ENCODE measurements around the gene FOXP2.

FOXP2 gene

GRCh38 chr7:114522081-114522480, 107.5 kb downstream of the FOXP2 start:
- H3K4me3 Mint-ChIP-seq: no peak overlapping the region
- TF ChIP-seq CTCF (IDR thresholded peaks at IDR 0.05): no peak
- H3K9me3 Mint-ChIP-seq: no peaks in the 10 kb centered on the region
- no peak for DNase-seq
- no peak overlapping the region for H3K27ac Mint-ChIP-seq
- peaks cover 4% of the 10 kb centered on the region for H3K27me3 Mint-ChIP-seq (ENCODE audit: low read depth, poor library complexity)
- no peaks in the 10 kb centered on the region for H3K4me1 Mint-ChIP-seq
- no peaks in the 10 kb centered on the region for H3K36me3 Mint-ChIP-seq (ENCODE audit: low read depth)

GRCh38 chr7:114527589-114527988, 113.0 kb downstream of the FOXP2 start:
- TF ChIP-seq CTCF (IDR thresholded peaks at IDR 0.05): no peak
- no peak overlapping the region for H3K4me3 Mint-ChIP-seq
- peaks cover 4% of the 10 kb centered on the region for H3K27me3 Mint-ChIP-seq (ENCODE audit: low read depth, poor library complexity)
- no peak overlapping the region for H3K27ac Mint-ChIP-seq
- peaks cover 6% of the 10 kb centered on the region for H3K4me1 Mint-ChIP-seq
- no peaks in the 10 kb centered on the region for H3K36me3 Mint-ChIP-seq (ENCODE audit: low read depth)
- no peaks in the 10 kb centered on the region for H3K9me3 Mint-ChIP-seq
- DNase-seq: no peak

- DNase-seq: no peak
- no peak overlapping the region for H3K4me3 Mint-ChIP-seq
- peaks cover 12% of the 10 kb centered on the region for H3K4me1 Mint-ChIP-seq
- no peaks in the 10 kb centered on the region for H3K36me3 Mint-ChIP-seq (ENCODE audit: low read depth)
- no peaks in the 10 kb centered on the region for H3K27me3 Mint-ChIP-seq (ENCODE audit: low read depth, poor library complexity)
- TF ChIP-seq CTCF (IDR thresholded peaks at IDR 0.05): no peak
- H3K9me3 Mint-ChIP-seq: no peaks in the 10 kb centered on the region
- no peak overlapping the region for H3K27ac Mint-ChIP-seq
Observed at GRCh38 chr7:114530057-114530611, 115.5 kb downstream of the FOXP2 start.

GRCh38 chr7:114531326-114531725, 116.7 kb downstream of the FOXP2 start:
- Mint-ChIP-seq H3K36me3 (ENCODE audit: low read depth) (no peaks in the 10 kb centered on the region), H3K27ac (no peak overlapping the region), H3K4me3 (no peak overlapping the region), H3K27me3 (ENCODE audit: low read depth, poor library complexity) (no peaks in the 10 kb centered on the region), H3K4me1 (peaks cover 16% of the 10 kb centered on the region), H3K9me3 (no peaks in the 10 kb centered on the region)
- no peak for TF ChIP-seq CTCF (IDR thresholded peaks at IDR 0.05)
- DNase-seq: no peak

GRCh38 chr7:114533131-114533530, 118.5 kb downstream of the FOXP2 start:
- Mint-ChIP-seq H3K4me3 (no peak overlapping the region), H3K27ac (no peak overlapping the region), H3K9me3 (no peaks in the 10 kb centered on the region), H3K27me3 (ENCODE audit: low read depth, poor library complexity) (no peaks in the 10 kb centered on the region), H3K4me1 (peaks cover 16% of the 10 kb centered on the region), H3K36me3 (ENCODE audit: low read depth) (no peaks in the 10 kb centered on the region)
- DNase-seq: no peak
- TF ChIP-seq CTCF (IDR thresholded peaks at IDR 0.05): no peak

- no peaks in the 10 kb centered on the region for H3K27me3 Mint-ChIP-seq (ENCODE audit: low read depth, poor library complexity)
- H3K36me3 Mint-ChIP-seq (ENCODE audit: low read depth): no peaks in the 10 kb centered on the region
- H3K4me1 Mint-ChIP-seq: peaks cover 14% of the 10 kb centered on the region
- H3K27ac Mint-ChIP-seq: no peak overlapping the region
- TF ChIP-seq CTCF (IDR thresholded peaks at IDR 0.05): no peak
- no peak overlapping the region for H3K4me3 Mint-ChIP-seq
- H3K9me3 Mint-ChIP-seq: no peaks in the 10 kb centered on the region
- DNase-seq: no peak
Observed at GRCh38 chr7:114534953-114535352, 120.3 kb downstream of the FOXP2 start.

Data from nephron progenitor cell (in vitro differentiated cells).